ENCODE measurements around the gene STX18. TPM values are rescaled to one million over a fixed set of nuclear protein-coding genes. Genes with fewer than 3 reads are reported as not detected.

The STX18 gene
- total RNA-seq, 3 donors from 2014 or later (not counting 1 experiment from before 2014, with no cell fraction given): 23.1 to 32.8 (median 29.0) TPM

- intact Hi-C loops (cut with micrococcal nuclease): no loop called here
- H3K9me3 ChIP-seq (ENCODE audit: control insufficient read depth, insufficient read depth, low read length): no peaks in the 10 kb centered on the region
- no peaks in the 10 kb centered on the region for H3K4me1 ChIP-seq (ENCODE audit: control insufficient read depth, insufficient read depth, low read length)
- H3K4me1 Mint-ChIP-seq: no peaks in the 10 kb centered on the region
- H3K27ac Mint-ChIP-seq: no peak overlapping the region
- WGBS (ENCODE audit: insufficient coverage): 93% methylated on average over 15 of the region's 15 CpGs
- H3K4me3 ChIP-seq (ENCODE audit: low read length): no peak overlapping the region
- no peak for TF ChIP-seq CTCF (IDR thresholded peaks at IDR 0.05)
- H3K36me3 ChIP-seq (ENCODE audit: control insufficient read depth, insufficient read depth, low read length): no peaks in the 10 kb centered on the region
- ATAC-seq (no peak), DNase-seq (no peak)
- no peaks in the 10 kb centered on the region for H3K27me3 ChIP-seq (ENCODE audit: control insufficient read depth, insufficient read depth, low read length)
- no peaks in the 10 kb centered on the region for H3K27me3 Mint-ChIP-seq (ENCODE audit: low read depth in 2 of 2)
- no peaks in the 10 kb centered on the region for H3K9me3 Mint-ChIP-seq
- no peaks in the 10 kb centered on the region for H3K36me3 Mint-ChIP-seq
- H3K27ac ChIP-seq (ENCODE audit: low read length): no peak overlapping the region
- H3K4me3 Mint-ChIP-seq: no peak overlapping the region
These were observed 131.6 kb downstream of the STX18 start for GRCh38 chr4:4410271-4410670.

DNA sequence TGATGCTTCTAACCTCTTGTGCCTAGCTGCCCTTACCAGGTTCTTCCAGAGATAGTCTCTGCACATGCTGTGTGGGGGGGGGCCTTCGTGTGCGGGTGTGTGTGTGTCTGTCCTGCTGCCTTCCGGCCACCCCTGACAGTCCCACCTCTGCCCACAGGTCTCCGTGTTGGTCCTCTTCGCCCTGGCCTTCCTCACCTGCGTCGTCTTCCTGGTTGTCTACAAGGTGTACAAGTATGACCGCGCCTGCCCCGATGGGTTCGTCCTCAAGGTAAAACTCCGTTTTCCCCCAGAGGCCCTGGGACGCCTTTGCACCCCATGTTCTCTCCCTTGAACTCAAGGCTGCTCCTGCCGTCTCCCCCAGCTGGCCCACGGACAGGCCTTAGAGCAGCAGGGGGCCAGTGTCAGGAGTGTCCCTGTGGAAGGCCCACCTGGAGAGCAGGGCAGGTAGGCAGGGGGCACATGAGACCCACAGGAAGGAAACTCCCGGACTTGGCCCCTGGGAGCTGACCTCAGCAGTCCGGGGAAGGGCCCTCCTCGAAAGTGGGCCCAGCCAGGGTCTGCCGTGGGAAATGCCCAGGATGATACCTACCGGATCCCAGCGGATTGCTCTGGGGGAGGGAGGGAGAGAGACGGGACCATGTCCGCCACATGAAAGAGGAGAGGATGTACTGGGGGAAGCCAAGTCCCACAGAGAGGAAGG is 132.3 kb downstream of the STX18 start:
- H3K27ac ChIP-seq (ENCODE audit: low read length): no peak overlapping the region
- Mint-ChIP-seq H3K27ac (no peak overlapping the region), H3K9me3 (no peaks in the 10 kb centered on the region), H3K36me3 (no peaks in the 10 kb centered on the region), H3K4me1 (no peaks in the 10 kb centered on the region), H3K27me3 (ENCODE audit: low read depth in 2 of 2) (no peaks in the 10 kb centered on the region), H3K4me3 (no peak overlapping the region)
- H3K36me3 ChIP-seq (ENCODE audit: control insufficient read depth, insufficient read depth, low read length): no peaks in the 10 kb centered on the region
- no peak for TF ChIP-seq CTCF (IDR thresholded peaks at IDR 0.05)
- 92% methylated on average over 23 of the region's 23 CpGs for WGBS (ENCODE audit: insufficient coverage)
- H3K4me3 ChIP-seq (ENCODE audit: low read length): no peak overlapping the region
- no peaks in the 10 kb centered on the region for H3K4me1 ChIP-seq (ENCODE audit: control insufficient read depth, insufficient read depth, low read length)
- intact Hi-C loops (cut with micrococcal nuclease): no loop called here
- DNase-seq: no peak
- ATAC-seq: no peak
- H3K9me3 ChIP-seq (ENCODE audit: control insufficient read depth, insufficient read depth, low read length): no peaks in the 10 kb centered on the region
- no peaks in the 10 kb centered on the region for H3K27me3 ChIP-seq (ENCODE audit: control insufficient read depth, insufficient read depth, low read length)

DNA sequence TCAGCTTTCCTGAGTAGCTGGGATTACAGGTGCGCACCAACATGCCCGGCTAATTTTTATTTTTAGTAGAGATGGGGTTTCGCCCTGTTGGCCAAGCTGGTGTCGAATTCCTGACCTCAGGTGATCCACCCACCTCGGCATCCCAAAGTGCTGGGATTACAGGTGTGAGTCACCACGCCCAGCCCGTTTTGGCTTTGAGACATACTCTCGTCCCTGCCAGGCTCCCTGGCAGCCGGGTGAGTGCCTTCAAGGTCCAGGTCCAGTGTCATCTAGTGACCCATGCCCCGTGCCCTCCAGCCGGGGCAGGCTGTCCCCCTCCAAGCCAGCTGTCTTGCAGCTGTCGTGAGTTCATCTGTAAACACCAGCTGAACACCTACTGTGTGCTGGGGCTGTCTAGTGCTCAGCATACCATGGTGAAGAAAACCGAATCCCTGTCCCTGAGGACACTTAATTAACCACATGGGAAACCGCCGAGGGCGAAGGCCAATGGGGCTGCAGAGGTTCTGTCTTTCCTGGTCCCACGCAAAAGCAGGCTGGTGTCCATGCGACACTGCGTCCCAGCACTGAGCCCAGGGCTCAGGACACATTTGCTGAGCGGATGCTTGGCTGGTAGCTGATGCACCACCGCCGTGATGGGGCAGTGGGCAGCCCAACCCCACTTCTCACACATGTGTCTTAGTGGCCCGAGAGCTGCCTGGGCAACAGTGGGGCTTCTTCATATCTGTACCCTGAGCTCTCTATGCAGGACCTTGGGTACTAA is 133.1 kb downstream of the STX18 start:
- Histone ChIP-seq H3K9me3 (ENCODE audit: control insufficient read depth, insufficient read depth, low read length) (no peaks in the 10 kb centered on the region), H3K4me3 (ENCODE audit: low read length) (no peak overlapping the region), H3K36me3 (ENCODE audit: control insufficient read depth, insufficient read depth, low read length) (no peaks in the 10 kb centered on the region), H3K27ac (ENCODE audit: low read length) (no peak overlapping the region), H3K27me3 (ENCODE audit: control insufficient read depth, insufficient read depth, low read length) (no peaks in the 10 kb centered on the region), H3K4me1 (ENCODE audit: control insufficient read depth, insufficient read depth, low read length) (no peaks in the 10 kb centered on the region)
- no peak for ATAC-seq
- H3K9me3 Mint-ChIP-seq: no peaks in the 10 kb centered on the region
- TF ChIP-seq CTCF (IDR thresholded peaks at IDR 0.05): no peak
- H3K4me1 Mint-ChIP-seq: no peaks in the 10 kb centered on the region
- H3K27me3 Mint-ChIP-seq (ENCODE audit: low read depth in 2 of 2): no peaks in the 10 kb centered on the region
- no peak overlapping the region for H3K4me3 Mint-ChIP-seq
- 85% methylated on average over 22 of the region's 23 CpGs for WGBS (ENCODE audit: insufficient coverage)
- no peak for DNase-seq
- intact Hi-C loops (cut with micrococcal nuclease): no loop called here
- H3K36me3 Mint-ChIP-seq: no peaks in the 10 kb centered on the region
- H3K27ac Mint-ChIP-seq: no peak overlapping the region
